ENCODE data around the gene AQP1. TPM values are rescaled to one million over a fixed set of nuclear protein-coding genes. Genes with fewer than 3 reads are reported as not detected.

The AQP1 gene
- total RNA-seq, 1 donor from 2014 or later = 4.4 TPM

- DNase-seq (ENCODE audit: low read depth) = no peak
These were observed 23.3 kb downstream of the AQP1 start for GRCh38 chr7:30934732-30935568.

DNA sequence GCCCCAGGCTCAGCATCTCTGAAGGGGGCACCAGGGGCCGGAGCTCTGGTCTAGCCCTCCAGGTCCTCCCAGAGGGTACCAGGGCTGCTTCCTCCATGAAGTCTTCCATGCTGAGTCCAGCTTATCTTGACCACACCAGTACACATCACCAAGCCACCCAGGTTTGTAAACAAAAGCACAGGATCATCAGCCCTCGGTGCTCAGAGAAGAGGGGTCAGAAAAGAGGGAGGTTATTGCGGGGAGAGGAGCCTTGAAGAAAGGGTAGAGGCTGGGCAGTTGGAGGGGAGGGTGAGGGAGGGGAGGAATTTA lies 23.9 kb downstream of the AQP1 start:
- DNase-seq (ENCODE audit: low read depth) = no peak

- DNase-seq (ENCODE audit: low read depth) = no peak
These were observed 25.1 kb downstream of the AQP1 start for GRCh38 chr7:30936650-30937245.

- DNase-seq (ENCODE audit: low read depth) = peak; percentile 47
These were observed 25.8 kb downstream of the AQP1 start for GRCh38 chr7:30937416-30937815.

GRCh38 chr7:30938435-30939316 lies 27.0 kb downstream of the AQP1 start:
- DNase-seq (ENCODE audit: low read depth) = peak; percentile 71

GRCh38 chr7:30941582-30942323 lies 30.1 kb downstream of the AQP1 start:
- peak; percentile 24 for DNase-seq (ENCODE audit: low read depth)

DNA sequence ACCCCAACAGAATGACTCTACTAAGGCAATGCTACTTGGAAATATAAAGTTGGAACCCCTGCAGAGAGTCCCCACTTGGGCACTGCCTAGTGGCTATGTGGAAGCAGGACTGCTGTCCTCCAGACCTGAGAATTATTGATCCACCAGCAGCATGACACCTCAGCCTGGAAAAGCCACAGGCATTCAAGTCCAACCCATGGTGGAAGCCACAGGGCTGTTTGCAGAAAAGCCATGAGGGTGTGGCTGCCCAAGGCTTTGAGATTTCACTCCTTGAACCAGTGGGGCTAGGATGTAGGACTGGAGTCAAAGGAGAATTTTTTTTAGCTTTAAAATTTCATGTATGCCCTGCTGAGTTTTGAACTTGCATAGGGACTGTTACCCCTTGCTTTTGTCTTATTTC lies 38.5 kb downstream of the AQP1 start:
- no peak for DNase-seq (ENCODE audit: low read depth)

DNA sequence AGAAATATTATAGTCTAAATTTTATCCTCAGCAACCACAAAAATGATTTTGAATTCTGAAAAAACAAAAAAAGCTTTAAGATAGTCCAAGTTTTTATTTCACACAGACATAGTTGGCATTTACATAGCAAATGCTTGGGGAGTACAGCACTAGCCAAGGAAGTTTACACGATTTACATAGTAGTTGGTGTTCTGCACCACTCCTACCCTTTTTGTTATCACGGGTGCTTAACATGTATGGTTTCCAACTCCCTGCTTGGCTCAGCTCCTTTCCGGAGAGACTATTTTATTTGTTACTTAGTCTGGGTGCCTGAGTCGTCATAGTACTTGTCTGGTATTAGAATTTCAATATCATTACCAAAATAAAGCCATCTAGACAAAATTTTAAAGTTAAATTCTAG lies 43.3 kb downstream of the AQP1 start:
- no peak for DNase-seq (ENCODE audit: low read depth)

DNA sequence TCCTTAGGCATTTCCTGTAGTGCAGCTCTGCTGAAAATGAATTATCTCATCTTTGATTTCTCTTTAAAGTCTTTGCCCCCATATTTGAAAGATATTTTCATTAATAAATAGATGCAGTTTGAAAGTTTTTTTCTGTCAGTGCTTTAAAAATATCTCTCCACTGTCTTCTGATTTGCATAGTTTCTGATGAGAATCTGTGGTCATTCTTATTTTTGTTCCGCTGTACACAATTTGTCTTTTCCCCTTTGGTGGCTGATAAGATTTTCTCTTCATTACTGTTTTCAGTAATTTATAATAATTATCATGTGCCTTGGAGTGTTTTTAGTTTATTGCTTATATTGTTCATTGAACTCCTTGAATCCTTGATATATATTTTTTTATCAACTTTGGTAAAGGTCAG lies 45.1 kb downstream of the AQP1 start:
- no peak for DNase-seq (ENCODE audit: low read depth)

DNA sequence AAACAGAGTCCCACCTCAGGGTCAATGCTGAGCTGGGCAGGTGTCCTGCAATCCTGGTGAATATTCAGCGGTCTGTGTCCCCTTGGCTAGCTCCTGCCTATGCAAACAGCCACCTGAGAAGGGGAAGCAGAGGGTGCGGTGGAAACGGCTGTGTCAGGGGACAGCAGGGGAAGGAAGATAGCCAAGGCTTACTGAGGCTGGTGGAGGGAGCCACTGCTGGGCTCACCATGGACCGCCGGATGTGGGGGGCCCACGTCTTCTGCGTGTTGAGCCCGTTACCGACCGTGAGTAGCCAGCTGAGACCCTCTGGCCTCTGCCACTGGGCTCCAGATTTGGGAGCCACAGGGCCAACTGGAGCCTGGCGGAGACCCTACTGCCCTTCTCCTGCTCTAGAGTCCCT lies 52.2 kb downstream of the AQP1 start, which contains the start of gene GHRHR:
TSS of gene GHRHR (plus strand) at position 112 of the 400 bp plus-strand sequence. CDS start at position 228, 116 bp downstream.
- no peak for DNase-seq (ENCODE audit: low read depth)

- DNase-seq (ENCODE audit: low read depth) = no peak
These were observed 53.7 kb downstream of the AQP1 start for GRCh38 chr7:30965372-30965771.

DNA sequence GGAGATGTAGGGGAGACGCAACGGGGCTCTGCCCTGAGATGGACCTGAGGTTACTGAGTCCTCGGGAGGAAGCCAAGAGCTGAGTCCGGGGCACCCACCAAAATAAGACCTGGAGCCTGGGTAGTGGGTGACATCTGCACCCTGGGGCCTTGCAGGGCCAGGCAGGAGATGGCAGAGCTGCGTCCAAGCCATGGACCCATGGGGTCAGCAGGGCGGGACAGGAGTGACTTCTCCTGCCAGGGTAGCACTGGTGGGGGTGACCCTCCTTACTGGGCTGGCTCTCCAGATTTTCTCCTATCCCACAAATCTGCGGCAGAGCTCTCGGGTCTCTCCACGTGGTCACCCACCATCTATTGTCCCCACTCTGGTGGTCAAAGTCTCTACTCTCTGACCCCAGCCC lies 54.2 kb downstream of the AQP1 start:
- no peak for DNase-seq (ENCODE audit: low read depth)

GRCh38 chr7:30968294-30968693 lies 56.6 kb downstream of the AQP1 start:
- no peak for DNase-seq (ENCODE audit: low read depth)

- no peak for DNase-seq (ENCODE audit: low read depth)
These were observed 57.3 kb downstream of the AQP1 start for GRCh38 chr7:30968747-30969603.

- DNase-seq (ENCODE audit: low read depth) = no peak
These were observed 57.9 kb downstream of the AQP1 start for GRCh38 chr7:30969604-30969970.

GRCh38 chr7:30970074-30970473 lies 58.4 kb downstream of the AQP1 start:
- DNase-seq (ENCODE audit: low read depth) = no peak

GRCh38 chr7:30970594-30971094 lies 59.0 kb downstream of the AQP1 start:
- peak; percentile 2 for DNase-seq (ENCODE audit: low read depth)

- DNase-seq (ENCODE audit: low read depth) = no peak
These were observed 59.8 kb downstream of the AQP1 start for GRCh38 chr7:30971440-30971839.

GRCh38 chr7:30971840-30972563 lies 60.3 kb downstream of the AQP1 start:
- DNase-seq (ENCODE audit: low read depth) = no peak

- DNase-seq (ENCODE audit: low read depth) = no peak
These were observed 61.6 kb downstream of the AQP1 start for GRCh38 chr7:30973292-30973691.

All from renal cortical epithelial cell (primary cell).